Liver (tissue), 9 donors: Measurements from ENCODE around the gene KIF26B. TPM values are rescaled to one million over a fixed set of nuclear protein-coding genes. Genes with fewer than 3 reads are reported as not detected.

Experiments
- DNase-seq: peaks from one replicate; pipeline ENCODE4 v3.0.0-alpha.2; 2017; ENCODE audit warnings: low spot score
- H3K27ac ChIP-seq, 2 donors: one replicate each; pipeline ENCODE4 v1.7.0; 2013; ENCODE audit warnings: inconsistent platforms in 2 of 2, low read length in 2 of 2, control low read depth in 1 of 2, low read depth in 1 of 2, mild to moderate bottlenecking in 1 of 2
- H3K27me3 ChIP-seq, 4 donors: one replicate each; pipeline versions ENCODE4 v1.6.1 to v1.7.0; 2013; ENCODE audit warnings: low read length in 3 of 4, inconsistent platforms in 1 of 4, mild to moderate bottlenecking in 1 of 4, moderate library complexity in 1 of 4; ENCODE audit not compliant: control insufficient read depth in 4 of 4, insufficient read depth in 4 of 4
- H3K36me3 ChIP-seq, 4 donors: one replicate each; pipeline versions ENCODE4 v1.6.1 to v1.7.0; 2013; ENCODE audit warnings: low read length in 3 of 4, mild to moderate bottlenecking in 3 of 4, low read depth in 1 of 4, moderate library complexity in 1 of 4; ENCODE audit not compliant: control insufficient read depth in 4 of 4, insufficient read depth in 3 of 4
- H3K4me1 ChIP-seq, 4 donors: one replicate each; pipeline versions ENCODE4 v1.6.1 to v1.7.0; 2013; ENCODE audit warnings: low read length in 3 of 4, mild to moderate bottlenecking in 3 of 4, moderate library complexity in 1 of 4; ENCODE audit not compliant: control insufficient read depth in 4 of 4, insufficient read depth in 4 of 4
- H3K4me3 ChIP-seq, 3 donors: one replicate each; pipeline versions ENCODE4 v1.6.1 to v1.7.0; 2013; ENCODE audit warnings: low read length in 3 of 3, control low read depth in 1 of 3, low read depth in 1 of 3, mild to moderate bottlenecking in 1 of 3
- H3K9ac ChIP-seq, 2 donors: one replicate each; pipeline ENCODE4 v1.7.0; 2013; ENCODE audit warnings: low read length in 2 of 2, mild to moderate bottlenecking in 2 of 2, moderate library complexity in 2 of 2, control low read depth in 1 of 2, low read depth in 1 of 2
- H3K9me3 ChIP-seq, 4 donors: one replicate each; pipeline versions ENCODE4 v1.6.1 to v1.7.0; 2013; ENCODE audit warnings: low read length in 3 of 4; ENCODE audit not compliant: control insufficient read depth in 4 of 4
- EGR1 ChIP-seq, 2 donors: IDR thresholded peaks; 2 replicates each; pipeline ENCODE4 v1.6.1; 2016 to 2018; ENCODE audit warnings: antibody characterized with exemption in 2 of 2, low read depth in 2 of 2
- FOXA1 ChIP-seq: IDR thresholded peaks from 2 replicates; pipeline ENCODE4 v1.6.1; 2016; ENCODE audit warnings: antibody characterized with exemption
- FOXA2 ChIP-seq: IDR thresholded peaks from 2 replicates; pipeline ENCODE4 v1.6.1; 2016; ENCODE audit warnings: antibody characterized with exemption
- GABPA ChIP-seq, 2 donors: IDR thresholded peaks in 1 of 2; conservative IDR thresholded peaks in 1 of 2; 2 replicates each; pipeline ENCODE4 v1.6.1; 2016; ENCODE audit warnings: antibody characterized with exemption in 2 of 2, mild to moderate bottlenecking in 1 of 2, moderate library complexity in 1 of 2
- HNF4G ChIP-seq: IDR thresholded peaks from 2 replicates; pipeline ENCODE4 v1.6.1; 2016; ENCODE audit warnings: antibody characterized with exemption
- JUND ChIP-seq, 2 donors: IDR thresholded peaks; 2 replicates each; pipeline ENCODE4 v1.6.1; 2016; ENCODE audit warnings: antibody characterized with exemption in 2 of 2
- NR2F2 ChIP-seq: IDR thresholded peaks from 2 replicates; pipeline ENCODE4 v1.6.1; 2016; ENCODE audit warnings: antibody characterized with exemption
- RAD21 ChIP-seq, 2 donors: IDR thresholded peaks; 2 replicates each; pipeline ENCODE4 v1.6.1; 2016; ENCODE audit warnings: antibody characterized with exemption in 2 of 2, mild to moderate bottlenecking in 2 of 2
- RXRA ChIP-seq, 2 donors: IDR thresholded peaks; 2 replicates each; pipeline ENCODE4 v1.6.1; 2017 to 2018; ENCODE audit warnings: antibody characterized with exemption in 2 of 2, mild to moderate bottlenecking in 1 of 2
- SP1 ChIP-seq: IDR thresholded peaks from 2 replicates; pipeline ENCODE4 v1.6.1; 2018; ENCODE audit warnings: antibody characterized with exemption, mild to moderate bottlenecking
- TAF1 ChIP-seq: conservative IDR thresholded peaks from 2 replicates; pipeline ENCODE4 v1.6.1; 2016; ENCODE audit warnings: antibody characterized with exemption, mild to moderate bottlenecking
- WGBS: extraction: QIAGEN DNeasy Blood & Tissue Kit; methylation state at CpG from one replicate; pipeline ENCODE4 v1.1.7; 2013; 5-methylcytosine and 5-hydroxymethylcytosine counted together
- polyA plus RNA-seq, 2 donors: library from polyadenylated mRNA; stranded (reverse) in 1 of 2; unstranded in 1 of 2; fragments of 200-250 nt in 1 of 2; fragments of >200 nt in 1 of 2; fragmentation: Nextera tagmentation in 1 of 2; extraction: Ambion mirVana in 1 of 2; gene quantifications; one replicate each; pipeline versions ENCODE4 v1.2.1 to v1.2.3, GENCODE V29; 2013 to 2015
- total RNA-seq, 2 donors: library from RNA; depleted of rRNA; stranded (reverse); fragments of >200 nt; gene quantifications; one replicate each; pipeline ENCODE4 v1.2.3, GENCODE V29; 2014
- TF ChIP-seq, protein P1 (sequence below): fragments of 150-350 bp; IDR thresholded peaks from 2 replicates; pipeline ENCODE4 v1.5.1; 2017; ENCODE audit warnings: improper control_type of control experiment, low read depth, low read length; ENCODE audit not compliant: missing input control
- TF ChIP-seq, protein P2 (sequence below): IDR thresholded peaks from 2 replicates; pipeline ENCODE4 v1.6.1; 2016; ENCODE audit warnings: antibody characterized with exemption
- TF ChIP-seq, protein P3 (sequence below): IDR thresholded peaks from 2 replicates; pipeline ENCODE4 v1.6.1; 2016; ENCODE audit warnings: antibody characterized with exemption
- TF ChIP-seq, protein P4 (sequence below): IDR thresholded peaks from 2 replicates; pipeline ENCODE4 v1.6.1; 2016; ENCODE audit warnings: antibody characterized with exemption, mild to moderate bottlenecking
- TF ChIP-seq, protein P5 (sequence below): IDR thresholded peaks from 2 replicates; pipeline ENCODE4 v1.6.1; 2016; ENCODE audit warnings: antibody characterized with exemption
- donor health status: healthy.
- donor health status: healthy.
- donor health status: healthy.
- donor health status: healthy.
- donor health status: healthy.

KIF26B gene
- total and polyA plus RNA-seq, 4 donors, result 0.10 to 1.7 (median 0.34) TPM

DNA sequence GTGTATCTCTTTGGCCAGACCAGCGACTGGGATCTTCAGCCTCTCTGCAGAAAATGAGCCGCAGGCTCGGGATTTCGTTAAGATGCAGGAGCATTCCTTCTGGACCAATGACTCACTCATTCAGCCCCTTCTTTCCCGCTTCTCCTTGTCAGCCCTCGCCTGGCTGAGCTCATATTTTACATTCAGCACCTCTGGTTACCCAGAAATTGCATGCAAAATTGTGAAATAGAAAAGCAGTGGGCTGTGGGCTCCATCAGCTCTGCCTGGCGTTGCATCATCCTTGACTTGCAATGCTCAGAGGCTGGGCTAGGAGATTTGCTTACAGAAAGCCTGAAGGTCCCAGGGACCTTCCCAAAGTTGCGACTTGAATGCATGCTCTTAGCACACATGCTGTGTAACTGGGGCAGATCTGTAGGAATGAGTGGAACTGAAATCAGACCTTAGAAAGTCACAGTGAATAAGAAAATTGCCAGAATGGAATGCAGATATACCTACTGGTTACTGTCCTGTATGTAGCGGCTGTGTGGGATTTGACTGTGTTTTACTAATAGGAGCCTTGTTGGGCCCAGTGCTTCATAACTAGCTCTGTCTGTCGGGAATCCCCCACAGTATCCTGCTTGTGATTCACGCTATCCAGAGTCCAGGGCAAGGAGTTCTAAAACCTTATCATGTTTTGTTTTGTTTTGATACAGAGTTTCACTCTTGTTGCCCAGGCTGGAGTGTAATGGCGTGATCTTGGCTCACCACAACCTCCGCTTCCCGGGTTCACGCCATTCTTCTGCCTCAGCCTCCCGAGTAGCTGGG is 444.8 kb downstream of the KIF26B start:
- H3K9me3 ChIP-seq, result no peaks in the 10 kb centered on the region
- no peak overlapping the region for H3K4me3 ChIP-seq
- no peaks in the 10 kb centered on the region for H3K4me1 ChIP-seq
- WGBS, result 68% methylated on average over 15 of the region's 16 CpGs
- no peaks in the 10 kb centered on the region for H3K36me3 ChIP-seq
- no peak overlapping the region for H3K9ac ChIP-seq
- no peaks in the 10 kb centered on the region for H3K27me3 ChIP-seq
- peak overlapping the region in 1 of 2 donors; percentile 12 for H3K27ac ChIP-seq
- TF ChIP-seq JUND (IDR thresholded peaks at IDR 0.05) (no peak), RAD21 (IDR thresholded peaks at IDR 0.05) (no peak), FOXA2 (no peak), EGR1 (IDR thresholded peaks at IDR 0.05; ENCODE audit: low read depth in 2 of 2) (no peak), HNF4G (no peak), NR2F2 (no peak), SP1 (no peak), RXRA (IDR thresholded peaks at IDR 0.05) (no peak)
- TF ChIP-seq, protein P1, sequence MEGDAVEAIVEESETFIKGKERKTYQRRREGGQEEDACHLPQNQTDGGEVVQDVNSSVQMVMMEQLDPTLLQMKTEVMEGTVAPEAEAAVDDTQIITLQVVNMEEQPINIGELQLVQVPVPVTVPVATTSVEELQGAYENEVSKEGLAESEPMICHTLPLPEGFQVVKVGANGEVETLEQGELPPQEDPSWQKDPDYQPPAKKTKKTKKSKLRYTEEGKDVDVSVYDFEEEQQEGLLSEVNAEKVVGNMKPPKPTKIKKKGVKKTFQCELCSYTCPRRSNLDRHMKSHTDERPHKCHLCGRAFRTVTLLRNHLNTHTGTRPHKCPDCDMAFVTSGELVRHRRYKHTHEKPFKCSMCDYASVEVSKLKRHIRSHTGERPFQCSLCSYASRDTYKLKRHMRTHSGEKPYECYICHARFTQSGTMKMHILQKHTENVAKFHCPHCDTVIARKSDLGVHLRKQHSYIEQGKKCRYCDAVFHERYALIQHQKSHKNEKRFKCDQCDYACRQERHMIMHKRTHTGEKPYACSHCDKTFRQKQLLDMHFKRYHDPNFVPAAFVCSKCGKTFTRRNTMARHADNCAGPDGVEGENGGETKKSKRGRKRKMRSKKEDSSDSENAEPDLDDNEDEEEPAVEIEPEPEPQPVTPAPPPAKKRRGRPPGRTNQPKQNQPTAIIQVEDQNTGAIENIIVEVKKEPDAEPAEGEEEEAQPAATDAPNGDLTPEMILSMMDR, result no peak
- TF ChIP-seq, protein P2, sequence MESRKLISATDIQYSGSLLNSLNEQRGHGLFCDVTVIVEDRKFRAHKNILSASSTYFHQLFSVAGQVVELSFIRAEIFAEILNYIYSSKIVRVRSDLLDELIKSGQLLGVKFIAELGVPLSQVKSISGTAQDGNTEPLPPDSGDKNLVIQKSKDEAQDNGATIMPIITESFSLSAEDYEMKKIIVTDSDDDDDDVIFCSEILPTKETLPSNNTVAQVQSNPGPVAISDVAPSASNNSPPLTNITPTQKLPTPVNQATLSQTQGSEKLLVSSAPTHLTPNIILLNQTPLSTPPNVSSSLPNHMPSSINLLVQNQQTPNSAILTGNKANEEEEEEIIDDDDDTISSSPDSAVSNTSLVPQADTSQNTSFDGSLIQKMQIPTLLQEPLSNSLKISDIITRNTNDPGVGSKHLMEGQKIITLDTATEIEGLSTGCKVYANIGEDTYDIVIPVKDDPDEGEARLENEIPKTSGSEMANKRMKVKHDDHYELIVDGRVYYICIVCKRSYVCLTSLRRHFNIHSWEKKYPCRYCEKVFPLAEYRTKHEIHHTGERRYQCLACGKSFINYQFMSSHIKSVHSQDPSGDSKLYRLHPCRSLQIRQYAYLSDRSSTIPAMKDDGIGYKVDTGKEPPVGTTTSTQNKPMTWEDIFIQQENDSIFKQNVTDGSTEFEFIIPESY, result no peak
- DNase-seq, result no peak

DNA sequence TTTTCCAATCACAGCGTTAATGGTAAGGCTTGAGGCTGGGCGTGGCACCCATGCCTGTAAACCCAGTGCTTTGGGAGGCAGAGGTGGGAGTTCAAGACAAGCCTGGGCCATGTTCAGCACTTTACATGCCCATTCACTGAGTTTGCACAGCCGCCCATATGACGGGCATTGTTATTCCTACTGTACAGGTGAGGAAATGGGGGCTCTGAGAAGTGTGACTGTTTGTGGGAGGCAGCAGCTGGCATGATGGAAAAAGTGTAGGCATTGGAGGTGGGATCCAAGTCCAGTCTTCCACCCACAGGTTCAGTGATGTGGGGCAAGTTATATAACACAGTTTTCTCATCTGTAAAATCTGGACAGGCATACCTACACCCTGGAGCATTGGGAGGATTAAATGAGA is 445.9 kb downstream of the KIF26B start:
- H3K9me3 ChIP-seq, result no peaks in the 10 kb centered on the region
- no peak overlapping the region for H3K9ac ChIP-seq
- no peaks in the 10 kb centered on the region for H3K4me1 ChIP-seq
- TF ChIP-seq, protein P3, sequence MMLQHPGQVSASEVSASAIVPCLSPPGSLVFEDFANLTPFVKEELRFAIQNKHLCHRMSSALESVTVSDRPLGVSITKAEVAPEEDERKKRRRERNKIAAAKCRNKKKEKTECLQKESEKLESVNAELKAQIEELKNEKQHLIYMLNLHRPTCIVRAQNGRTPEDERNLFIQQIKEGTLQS, result no peak
- TF ChIP-seq HNF4G, result no peak
- TF ChIP-seq, protein P2, result no peak
- TF ChIP-seq, protein P4, sequence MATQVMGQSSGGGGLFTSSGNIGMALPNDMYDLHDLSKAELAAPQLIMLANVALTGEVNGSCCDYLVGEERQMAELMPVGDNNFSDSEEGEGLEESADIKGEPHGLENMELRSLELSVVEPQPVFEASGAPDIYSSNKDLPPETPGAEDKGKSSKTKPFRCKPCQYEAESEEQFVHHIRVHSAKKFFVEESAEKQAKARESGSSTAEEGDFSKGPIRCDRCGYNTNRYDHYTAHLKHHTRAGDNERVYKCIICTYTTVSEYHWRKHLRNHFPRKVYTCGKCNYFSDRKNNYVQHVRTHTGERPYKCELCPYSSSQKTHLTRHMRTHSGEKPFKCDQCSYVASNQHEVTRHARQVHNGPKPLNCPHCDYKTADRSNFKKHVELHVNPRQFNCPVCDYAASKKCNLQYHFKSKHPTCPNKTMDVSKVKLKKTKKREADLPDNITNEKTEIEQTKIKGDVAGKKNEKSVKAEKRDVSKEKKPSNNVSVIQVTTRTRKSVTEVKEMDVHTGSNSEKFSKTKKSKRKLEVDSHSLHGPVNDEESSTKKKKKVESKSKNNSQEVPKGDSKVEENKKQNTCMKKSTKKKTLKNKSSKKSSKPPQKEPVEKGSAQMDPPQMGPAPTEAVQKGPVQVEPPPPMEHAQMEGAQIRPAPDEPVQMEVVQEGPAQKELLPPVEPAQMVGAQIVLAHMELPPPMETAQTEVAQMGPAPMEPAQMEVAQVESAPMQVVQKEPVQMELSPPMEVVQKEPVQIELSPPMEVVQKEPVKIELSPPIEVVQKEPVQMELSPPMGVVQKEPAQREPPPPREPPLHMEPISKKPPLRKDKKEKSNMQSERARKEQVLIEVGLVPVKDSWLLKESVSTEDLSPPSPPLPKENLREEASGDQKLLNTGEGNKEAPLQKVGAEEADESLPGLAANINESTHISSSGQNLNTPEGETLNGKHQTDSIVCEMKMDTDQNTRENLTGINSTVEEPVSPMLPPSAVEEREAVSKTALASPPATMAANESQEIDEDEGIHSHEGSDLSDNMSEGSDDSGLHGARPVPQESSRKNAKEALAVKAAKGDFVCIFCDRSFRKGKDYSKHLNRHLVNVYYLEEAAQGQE, result no peak
- TF ChIP-seq, protein P5, sequence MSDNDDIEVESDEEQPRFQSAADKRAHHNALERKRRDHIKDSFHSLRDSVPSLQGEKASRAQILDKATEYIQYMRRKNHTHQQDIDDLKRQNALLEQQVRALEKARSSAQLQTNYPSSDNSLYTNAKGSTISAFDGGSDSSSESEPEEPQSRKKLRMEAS, result no peak
- no peak for TF ChIP-seq EGR1 (IDR thresholded peaks at IDR 0.05; ENCODE audit: low read depth in 2 of 2)
- no peak for TF ChIP-seq TAF1
- TF ChIP-seq NR2F2, result no peak
- no peak for TF ChIP-seq SP1
- TF ChIP-seq, protein P1, result no peak
- TF ChIP-seq FOXA1, result no peak
- no peak for TF ChIP-seq GABPA (IDR thresholded peaks at IDR 0.05 in 1 of 2, conservative IDR thresholded peaks at IDR 0.05 in 1 of 2)
- no peak for TF ChIP-seq RXRA (IDR thresholded peaks at IDR 0.05)
- no peak for TF ChIP-seq RAD21 (IDR thresholded peaks at IDR 0.05)
- TF ChIP-seq FOXA2, result no peak
- no peak overlapping the region for H3K27ac ChIP-seq
- no peaks in the 10 kb centered on the region for H3K27me3 ChIP-seq
- no peak overlapping the region for H3K4me3 ChIP-seq
- WGBS, result 97% methylated on average over 4 of the region's 4 CpGs
- DNase-seq, result no peak
- no peaks in the 10 kb centered on the region for H3K36me3 ChIP-seq
